ENCODE measurements around the gene ZACN. TPM values are rescaled to one million over a fixed set of nuclear protein-coding genes. Genes with fewer than 3 reads are reported as not detected.

The ZACN gene
- polyA plus RNA-seq, 1 of the 3 experiments (the other 2 are of a cell fraction): not detected

DNA sequence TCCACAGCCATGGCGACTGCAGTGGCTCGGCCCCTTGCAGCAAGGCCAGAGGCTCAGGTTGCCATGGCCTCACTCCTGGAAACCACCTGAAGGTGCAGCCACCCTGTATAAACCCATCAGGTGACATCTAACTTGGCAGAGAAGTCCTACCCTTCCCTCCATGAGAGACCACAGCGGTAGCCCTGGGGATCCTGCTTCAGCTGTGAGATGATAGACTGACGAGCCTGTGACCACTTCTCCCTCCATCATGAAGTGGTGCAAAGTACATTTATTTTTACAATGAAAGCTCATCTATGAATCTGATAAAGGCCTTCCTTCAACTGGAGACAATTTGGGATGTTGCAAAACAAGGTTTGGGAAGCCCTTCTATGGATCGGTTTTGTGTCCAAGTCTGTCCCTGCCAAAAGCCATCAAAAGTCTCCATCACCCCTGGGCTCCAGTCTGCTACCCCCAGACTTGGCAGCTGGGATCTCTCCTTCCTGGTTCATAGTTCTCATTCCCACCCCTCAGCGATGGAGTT, 1.8 kb downstream of the ZACN start:
- Histone ChIP-seq H3K9ac (no peak overlapping the region), H3K36me3 (replicated peaks in 1 of 2; ENCODE audit: control insufficient read depth in 1 of 2, insufficient read depth in 2 of 2, low read length in 1 of 2) (peaks cover 15 to 34% of the 10 kb centered on the region in 2 experiments), H3K4me2 (no peak overlapping the region), H4K20me1 (ENCODE audit: insufficient read depth) (no peaks in the 10 kb centered on the region; the same call in 1 of the 2 replicates), H3K4me1 (ENCODE audit: control insufficient read depth in 1 of 2, insufficient read depth in 2 of 2, low read depth in 1 of 2, low read length in 1 of 2) (peaks cover 0 to 32% of the 10 kb centered on the region in 2 experiments; a peak in 1 of 4 replicates), H3K4me3 (ENCODE audit: low read depth in 2 of 2, low read length in 1 of 2) (no peak overlapping the region), H3K79me2 (ENCODE audit: insufficient read depth) (no peaks in the 10 kb centered on the region), H3F3A (replicated peaks; ENCODE audit: insufficient read depth) (peaks cover 23% of the 10 kb centered on the region), H2AFZ (ENCODE audit: low read depth) (no peak overlapping the region), H3K9me2 (no peaks in the 10 kb centered on the region), H3K27ac (ENCODE audit: low read depth in 2 of 2, low read length in 1 of 2) (no peak overlapping the region), H3K9me3 (no peaks in the 10 kb centered on the region), H3K27me3 (ENCODE audit: insufficient read depth) (peaks cover 48% of the 10 kb centered on the region)
- POLR2A ChIA-PET: interaction anchor here (1.0 to 3.4 kb wide), 4 partner anchors 9 to 61 kb away, joined by 3 to 20 read pairs (median 8); no protein-coding TSS in a partner anchor
- CTCF ChIA-PET: interaction anchor here (0.6 to 7.8 kb wide), 14 partner anchors 8 to 1336 kb away, joined by 3 to 64 read pairs (median 6); partner anchors contain the start of gene EXOC7
- 57% methylated on average over 4 of the region's 6 CpGs for WGBS (ENCODE audit: low lambda C conversion rate)
- DNase-seq: peak; percentile 47
- peak; percentile 23; the same call in 1 of the 2 replicates for TF ChIP-seq POLR2AphosphoS5 (IDR thresholded peaks at IDR 0.05; ENCODE audit: low read depth, low read length)
- TF ChIP-seq, protein P1, sequence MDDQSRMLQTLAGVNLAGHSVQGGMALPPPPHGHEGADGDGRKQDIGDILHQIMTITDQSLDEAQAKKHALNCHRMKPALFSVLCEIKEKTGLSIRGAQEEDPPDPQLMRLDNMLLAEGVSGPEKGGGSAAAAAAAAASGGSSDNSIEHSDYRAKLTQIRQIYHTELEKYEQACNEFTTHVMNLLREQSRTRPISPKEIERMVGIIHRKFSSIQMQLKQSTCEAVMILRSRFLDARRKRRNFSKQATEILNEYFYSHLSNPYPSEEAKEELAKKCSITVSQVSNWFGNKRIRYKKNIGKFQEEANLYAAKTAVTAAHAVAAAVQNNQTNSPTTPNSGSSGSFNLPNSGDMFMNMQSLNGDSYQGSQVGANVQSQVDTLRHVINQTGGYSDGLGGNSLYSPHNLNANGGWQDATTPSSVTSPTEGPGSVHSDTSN (IDR thresholded peaks at IDR 0.05): no peak
- TF ChIP-seq JUND (IDR thresholded peaks at IDR 0.05): peak; percentile 8; the same call in 1 of the 2 replicates
- no peak for TF ChIP-seq RFX5 (IDR thresholded peaks at IDR 0.05; ENCODE audit: low read length)
- TF ChIP-seq SIN3A (IDR thresholded peaks at IDR 0.05; ENCODE audit: borderline replicate concordance, low read depth, low read length): 0 out of 2 replicates have a peak, but pooled peaks have one; percentile 7
- TF ChIP-seq, protein P2, sequence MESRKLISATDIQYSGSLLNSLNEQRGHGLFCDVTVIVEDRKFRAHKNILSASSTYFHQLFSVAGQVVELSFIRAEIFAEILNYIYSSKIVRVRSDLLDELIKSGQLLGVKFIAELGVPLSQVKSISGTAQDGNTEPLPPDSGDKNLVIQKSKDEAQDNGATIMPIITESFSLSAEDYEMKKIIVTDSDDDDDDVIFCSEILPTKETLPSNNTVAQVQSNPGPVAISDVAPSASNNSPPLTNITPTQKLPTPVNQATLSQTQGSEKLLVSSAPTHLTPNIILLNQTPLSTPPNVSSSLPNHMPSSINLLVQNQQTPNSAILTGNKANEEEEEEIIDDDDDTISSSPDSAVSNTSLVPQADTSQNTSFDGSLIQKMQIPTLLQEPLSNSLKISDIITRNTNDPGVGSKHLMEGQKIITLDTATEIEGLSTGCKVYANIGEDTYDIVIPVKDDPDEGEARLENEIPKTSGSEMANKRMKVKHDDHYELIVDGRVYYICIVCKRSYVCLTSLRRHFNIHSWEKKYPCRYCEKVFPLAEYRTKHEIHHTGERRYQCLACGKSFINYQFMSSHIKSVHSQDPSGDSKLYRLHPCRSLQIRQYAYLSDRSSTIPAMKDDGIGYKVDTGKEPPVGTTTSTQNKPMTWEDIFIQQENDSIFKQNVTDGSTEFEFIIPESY (IDR thresholded peaks at IDR 0.05; ENCODE audit: borderline replicate concordance, low read depth): peak; percentile 18; the same call in 1 of the 2 replicates
- TF ChIP-seq GABPA (IDR thresholded peaks at IDR 0.05; ENCODE audit: low read depth): no peak

DNA sequence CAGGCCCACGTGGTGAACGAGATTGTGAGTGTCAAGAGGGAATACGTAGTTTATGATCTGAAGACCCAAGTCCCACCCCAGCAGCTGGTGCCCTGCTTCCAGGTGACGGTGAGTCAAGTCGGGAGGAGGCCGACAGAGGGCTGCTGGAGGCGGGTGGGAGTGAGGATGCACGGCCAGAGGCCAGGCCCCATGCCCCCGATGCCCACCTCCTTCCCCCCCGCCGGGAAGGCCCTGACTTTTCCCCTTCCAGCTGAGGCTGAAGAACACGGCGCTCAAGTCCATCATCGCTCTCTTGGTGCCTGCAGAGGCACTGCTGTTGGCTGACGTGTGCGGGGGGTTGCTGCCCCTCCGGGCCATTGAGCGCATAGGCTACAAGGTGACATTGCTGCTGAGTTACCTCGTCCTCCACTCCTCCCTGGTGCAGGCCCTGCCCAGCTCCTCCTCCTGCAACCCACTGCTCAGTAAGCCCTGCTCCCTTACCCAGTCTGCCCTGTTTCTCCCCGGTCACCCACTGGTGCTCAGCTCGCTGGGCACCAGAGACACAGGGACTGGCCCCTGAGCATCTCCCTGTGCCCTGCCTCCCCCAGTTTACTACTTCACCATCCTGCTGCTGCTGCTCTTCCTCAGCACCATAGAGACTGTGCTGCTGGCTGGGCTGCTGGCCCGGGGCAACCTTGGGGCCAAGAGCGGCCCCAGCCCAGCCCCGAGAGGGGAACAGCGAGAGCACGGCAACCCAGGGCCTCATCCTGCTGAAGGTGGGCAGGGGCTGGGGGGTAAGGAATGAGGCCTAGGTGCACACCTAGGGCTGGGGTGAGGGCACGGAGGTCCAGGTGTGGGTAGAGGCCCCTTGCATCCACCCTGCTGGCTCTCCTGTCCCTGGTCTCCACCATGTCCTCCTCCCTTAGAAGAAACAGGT, 2.6 kb downstream of the ZACN start:
- H3K36me3 ChIP-seq (replicated peaks in 1 of 2; ENCODE audit: control insufficient read depth in 1 of 2, insufficient read depth in 2 of 2, low read length in 1 of 2): peaks cover 18 to 41% of the 10 kb centered on the region in 2 experiments
- ChIA-PET POLR2A (interaction anchor here (0.6 to 3.4 kb wide), 4 partner anchors 11 to 62 kb away, joined by 3 to 20 read pairs (median 5); no protein-coding TSS in a partner anchor), CTCF (interaction anchor here (0.8 to 7.8 kb wide), 9 partner anchors 8 to 198 kb away, joined by 3 to 64 read pairs (median 6); no protein-coding TSS in a partner anchor)
- H3K27me3 ChIP-seq (ENCODE audit: insufficient read depth): peaks cover 41% of the 10 kb centered on the region
- H3K9me3 ChIP-seq: no peaks in the 10 kb centered on the region
- TF ChIP-seq RAD21 (IDR thresholded peaks at IDR 0.05; ENCODE audit: low read length): no peak
- no peak for TF ChIP-seq IRF3 (IDR thresholded peaks at IDR 0.05; ENCODE audit: low read depth, low read length)
- TF ChIP-seq EP300 (IDR thresholded peaks at IDR 0.05; ENCODE audit: borderline replicate concordance in 1 of 2, low read depth in 1 of 2, low read length in 1 of 2): no peak
- TF ChIP-seq, protein P3, sequence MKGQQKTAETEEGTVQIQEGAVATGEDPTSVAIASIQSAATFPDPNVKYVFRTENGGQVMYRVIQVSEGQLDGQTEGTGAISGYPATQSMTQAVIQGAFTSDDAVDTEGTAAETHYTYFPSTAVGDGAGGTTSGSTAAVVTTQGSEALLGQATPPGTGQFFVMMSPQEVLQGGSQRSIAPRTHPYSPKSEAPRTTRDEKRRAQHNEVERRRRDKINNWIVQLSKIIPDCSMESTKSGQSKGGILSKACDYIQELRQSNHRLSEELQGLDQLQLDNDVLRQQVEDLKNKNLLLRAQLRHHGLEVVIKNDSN (IDR thresholded peaks at IDR 0.05; ENCODE audit: borderline replicate concordance, low read depth): no peak
- TF ChIP-seq RXRA (IDR thresholded peaks at IDR 0.05; ENCODE audit: borderline replicate concordance, low read depth): no peak
- TF ChIP-seq FOXJ3 (CRISPR knock-in tag; IDR thresholded peaks at IDR 0.05): no peak
- TF ChIP-seq SIN3A (IDR thresholded peaks at IDR 0.05; ENCODE audit: borderline replicate concordance, low read depth, low read length): no peak
- TF ChIP-seq EZH2phosphoT487 (IDR thresholded peaks at IDR 0.05; ENCODE audit: borderline replicate concordance, low read depth): no peak
- H3K79me2 ChIP-seq (ENCODE audit: insufficient read depth): no peaks in the 10 kb centered on the region
- no peaks in the 10 kb centered on the region for H3K9me2 ChIP-seq
- DNase-seq: peak; percentile 50
- 80% methylated on average over 22 of the region's 27 CpGs for WGBS (ENCODE audit: low lambda C conversion rate)
- H3K4me2 ChIP-seq: no peak overlapping the region
- H2AFZ ChIP-seq (ENCODE audit: low read depth): no peak overlapping the region
- no peak overlapping the region for H3K4me3 ChIP-seq (ENCODE audit: low read depth in 2 of 2, low read length in 1 of 2)
- H3K9ac ChIP-seq: no peak overlapping the region
- no peaks in the 10 kb centered on the region; the same call in 1 of the 2 replicates for H4K20me1 ChIP-seq (ENCODE audit: insufficient read depth)
- H3K4me1 ChIP-seq (ENCODE audit: control insufficient read depth in 1 of 2, insufficient read depth in 2 of 2, low read depth in 1 of 2, low read length in 1 of 2): peaks cover 0 to 32% of the 10 kb centered on the region in 2 experiments; a peak in 1 of 4 replicates
- H3K27ac ChIP-seq (ENCODE audit: low read depth in 2 of 2, low read length in 1 of 2): no peak overlapping the region
- peaks cover 23% of the 10 kb centered on the region for H3F3A ChIP-seq (replicated peaks; ENCODE audit: insufficient read depth)
